ENCODE results near the gene MAPRE2. TPM values are rescaled to one million over a fixed set of nuclear protein-coding genes. Genes with fewer than 3 reads are reported as not detected.

The MAPRE2 gene
- total and polyA plus RNA-seq, 2 of the 13 experiments (the other 11 are each of a cell fraction or from before 2014, with no cell fraction given) = 34.5 to 67.9 TPM

DNA sequence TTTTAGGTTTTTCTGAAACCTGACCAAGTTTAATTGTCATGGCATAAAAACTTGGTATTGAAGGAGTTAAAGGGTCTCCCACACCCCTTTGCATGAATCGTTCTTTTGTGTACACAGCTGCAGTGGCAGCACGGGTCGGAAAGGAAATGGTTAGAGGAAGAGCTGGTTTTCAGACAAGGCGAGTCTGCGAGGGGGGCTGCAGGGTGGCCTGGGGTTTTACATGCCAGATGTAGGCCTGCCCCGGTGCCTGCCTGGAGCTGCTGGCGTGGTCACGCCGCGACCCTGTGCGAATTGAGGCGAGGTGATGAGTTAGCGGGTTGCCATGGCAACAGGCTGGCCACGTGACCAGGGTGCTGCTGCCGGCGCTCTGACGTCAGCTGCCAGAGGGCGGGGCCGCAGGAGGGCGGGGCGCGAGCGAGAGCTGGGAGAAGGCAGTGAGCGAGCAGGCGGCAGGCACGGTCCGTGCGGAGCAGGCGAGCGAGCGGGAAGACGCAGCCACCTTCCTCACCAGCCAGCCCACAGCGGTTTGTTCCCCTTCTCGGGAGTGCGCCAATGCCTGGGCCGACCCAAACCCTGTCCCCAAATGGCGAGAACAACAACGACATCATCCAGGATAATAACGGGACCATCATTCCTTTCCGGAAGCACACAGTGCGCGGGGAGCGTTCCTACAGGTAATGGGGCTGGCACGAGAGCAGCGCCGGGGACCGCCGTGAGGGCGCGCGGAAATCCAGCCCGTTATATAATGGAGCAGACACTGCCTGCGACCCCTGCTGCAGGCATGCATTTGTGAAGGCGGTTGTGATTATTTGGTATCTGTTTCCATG is at the start of gene MAPRE2 (continued):
- TF ChIP-seq ZNF639 (CRISPR knock-in tag; conservative IDR thresholded peaks at IDR 0.05) = no peak
- TF ChIP-seq ZNF761 (CRISPR knock-in tag; conservative IDR thresholded peaks at IDR 0.05) = 0 out of 2 replicates have a peak, but pooled peaks have one; percentile 29
- peak; percentile 93 for TF ChIP-seq KAT7 (CRISPR knock-in tag; IDR thresholded peaks at IDR 0.05; ENCODE audit: borderline replicate concordance)
- TF ChIP-seq MEF2D (CRISPR knock-in tag; IDR thresholded peaks at IDR 0.05) = peak; percentile 76; the same call in 1 of the 2 replicates
- TF ChIP-seq CREB1 (IDR thresholded peaks at IDR 0.05) = peak; percentile 97
- TF ChIP-seq CREB1 (CRISPR knock-in tag; IDR thresholded peaks at IDR 0.05) = peak; percentile 93
- peak; percentile 56 for TF ChIP-seq TBL1XR1 (IDR thresholded peaks at IDR 0.05; ENCODE audit: borderline replicate concordance, low read length, partially characterized antibody)
- peak; percentile 62; the same call in 1 of the 2 replicates for TF ChIP-seq ZNF138 (CRISPR knock-in tag; IDR thresholded peaks at IDR 0.05; ENCODE audit: low read depth)
- TF ChIP-seq SYNCRIP (IDR thresholded peaks at IDR 0.05; ENCODE audit: insufficient read depth, low read depth, low read length) = no peak
- peak; percentile 63; the same call in 1 of the 2 replicates for TF ChIP-seq THAP11 (CRISPR knock-in tag; IDR thresholded peaks at IDR 0.05)
- peak; percentile 84; the same call in 1 of the 2 replicates for TF ChIP-seq KMT2B (CRISPR knock-in tag; IDR thresholded peaks at IDR 0.05)
- 0 out of 2 replicates have a peak, but pooled peaks have one; percentile 48 for TF ChIP-seq THAP7 (CRISPR knock-in tag; IDR thresholded peaks at IDR 0.05)
- 0 out of 2 replicates have a peak, but pooled peaks have one; percentile 28 for TF ChIP-seq DZIP1 (CRISPR knock-in tag; IDR thresholded peaks at IDR 0.05)
- TF ChIP-seq KLF11 (CRISPR knock-in tag; IDR thresholded peaks at IDR 0.05) = peak; percentile 35; the same call in 1 of the 2 replicates
- 0 out of 2 replicates have a peak, but pooled peaks have one; percentile 37 for TF ChIP-seq ZNF12 (CRISPR knock-in tag; IDR thresholded peaks at IDR 0.05)
- peak; percentile 90 for TF ChIP-seq ASH2L (IDR thresholded peaks at IDR 0.05; ENCODE audit: insufficient read length, low read depth, low read length)
- TF ChIP-seq ZNF782 (CRISPR knock-in tag; IDR thresholded peaks at IDR 0.05; ENCODE audit: borderline replicate concordance) = peak; percentile 42; the same call in 1 of the 2 replicates
- peak; percentile 70 for TF ChIP-seq ZNF446 (CRISPR knock-in tag; IDR thresholded peaks at IDR 0.05)
- TF ChIP-seq, protein P1, sequence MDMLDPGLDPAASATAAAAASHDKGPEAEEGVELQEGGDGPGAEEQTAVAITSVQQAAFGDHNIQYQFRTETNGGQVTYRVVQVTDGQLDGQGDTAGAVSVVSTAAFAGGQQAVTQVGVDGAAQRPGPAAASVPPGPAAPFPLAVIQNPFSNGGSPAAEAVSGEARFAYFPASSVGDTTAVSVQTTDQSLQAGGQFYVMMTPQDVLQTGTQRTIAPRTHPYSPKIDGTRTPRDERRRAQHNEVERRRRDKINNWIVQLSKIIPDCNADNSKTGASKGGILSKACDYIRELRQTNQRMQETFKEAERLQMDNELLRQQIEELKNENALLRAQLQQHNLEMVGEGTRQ (IDR thresholded peaks at IDR 0.05; ENCODE audit: low read depth, low read length) = peak; percentile 93
- TF ChIP-seq, protein P1 (CRISPR knock-in tag; IDR thresholded peaks at IDR 0.05; ENCODE audit: borderline replicate concordance) = peak; percentile 98; the same call in 1 of the 2 replicates
- peak; percentile 81 for TF ChIP-seq POLR2AphosphoS5 (IDR thresholded peaks at IDR 0.05; ENCODE audit: low read depth, low read length)
- peak; percentile 57; the same call in 1 of the 2 replicates for TF ChIP-seq ZNF619 (CRISPR knock-in tag; IDR thresholded peaks at IDR 0.05)
- TF ChIP-seq HHEX (CRISPR knock-in tag; IDR thresholded peaks at IDR 0.05) = no peak

Measured in HepG2 (cell line).